Fibroblast of pulmonary artery (primary cell): ENCODE measurements around the gene MALAT1.

Source experiments
- DNase-seq: peaks from one replicate; pipeline ENCODE4 v3.0.0-alpha.2; 2010; ENCODE audit warnings: low read depth
- H3K4me3 ChIP-seq: replicated peaks from 2 replicates; pipeline ENCODE4 v1.5.1; 2011; ENCODE audit warnings: low read depth, mild to moderate bottlenecking, control low read depth, low read length, moderate library complexity
- CTCF ChIP-seq: IDR thresholded peaks from 2 replicates; pipeline ENCODE4 v1.5.1; 2011; ENCODE audit warnings: mild to moderate bottlenecking, control low read depth, low read length, inconsistent platforms; ENCODE audit errors: missing control alignments

The MALAT1 gene

GRCh38 chr11:65551572-65552387, 52.9 kb downstream of the MALAT1 start:
- DNase-seq: peak; percentile 29
- no peak overlapping the region for H3K4me3 ChIP-seq
- peak; percentile 25 for TF ChIP-seq CTCF

- H3K4me3 ChIP-seq: no peak overlapping the region
- DNase-seq: no peak
- no peak for TF ChIP-seq CTCF
Measured at GRCh38 chr11:65552388-65552951, 53.6 kb downstream of the MALAT1 start.

- H3K4me3 ChIP-seq: no peak overlapping the region
- DNase-seq: no peak
- TF ChIP-seq CTCF: no peak
Measured at GRCh38 chr11:65553301-65554001, 54.6 kb downstream of the MALAT1 start.

- no peak for TF ChIP-seq CTCF
- no peak overlapping the region for H3K4me3 ChIP-seq
- DNase-seq: no peak
Measured at GRCh38 chr11:65554057-65554818, 55.4 kb downstream of the MALAT1 start.

- no peak overlapping the region for H3K4me3 ChIP-seq
- TF ChIP-seq CTCF: no peak
- no peak for DNase-seq
Measured at GRCh38 chr11:65554842-65555430, 56.1 kb downstream of the MALAT1 start.

GRCh38 chr11:65555693-65556231, 56.9 kb downstream of the MALAT1 start:
- no peak overlapping the region for H3K4me3 ChIP-seq
- peak; percentile 69 for DNase-seq
- no peak for TF ChIP-seq CTCF
